Stimulated activated CD4-positive, alpha-beta T cell treated with anti-CD3 and anti-CD28 coated beads, Interleukin-1b, Interleukin-23, amount 100 ng/mL, for 24 hours (primary cell): Measurements from ENCODE around the gene TANGO2.

Experiments
- DNase-seq, 4 experiments: peaks; one replicate each; pipeline ENCODE4 v3.0.0-alpha.2; 2020; ENCODE audit warnings: low read depth in 4 of 4, low spot score in 1 of 4

The TANGO2 gene

GRCh38 chr22:20024650-20025397, 3.9 kb downstream of the TANGO2 start:
- no peak for DNase-seq

DNA sequence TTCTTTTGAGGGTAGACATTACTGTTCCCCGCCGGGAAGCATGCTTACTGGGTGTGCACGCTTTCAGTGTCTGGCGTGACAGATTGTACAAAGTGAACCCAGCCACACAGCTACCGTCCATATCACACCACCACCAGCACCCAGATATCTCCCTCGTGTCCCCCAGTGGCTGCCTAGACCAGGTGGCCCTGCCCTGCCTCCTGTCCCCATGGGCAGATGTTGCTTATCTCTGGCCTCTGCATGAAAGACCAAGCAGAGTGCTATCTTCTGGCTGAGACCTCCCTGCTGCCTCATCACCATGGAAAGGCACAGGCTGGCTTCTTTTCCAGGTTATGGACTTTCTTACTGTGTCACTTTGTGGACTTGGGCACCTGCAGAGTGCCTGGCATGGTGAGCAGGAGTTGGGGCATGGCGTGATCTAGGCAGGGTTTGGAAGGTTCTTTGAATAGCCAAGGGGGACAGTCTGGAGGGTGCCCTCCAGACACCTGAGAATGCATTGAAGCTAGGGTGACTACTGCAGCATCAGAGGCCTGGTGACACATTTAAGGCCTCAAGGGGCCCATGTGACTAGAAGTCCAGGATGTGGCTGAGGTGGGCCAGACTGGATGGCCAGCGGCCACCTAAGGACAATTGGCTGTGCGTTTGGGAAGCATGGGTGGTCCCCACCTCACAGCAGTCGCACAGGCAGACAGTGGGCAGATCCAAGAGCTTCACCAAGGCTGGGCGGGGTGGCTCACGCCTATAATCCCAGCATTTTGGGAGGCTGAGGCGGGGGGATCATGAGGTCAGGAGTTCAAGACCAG, 4.7 kb downstream of the TANGO2 start:
- no peak for DNase-seq

DNA sequence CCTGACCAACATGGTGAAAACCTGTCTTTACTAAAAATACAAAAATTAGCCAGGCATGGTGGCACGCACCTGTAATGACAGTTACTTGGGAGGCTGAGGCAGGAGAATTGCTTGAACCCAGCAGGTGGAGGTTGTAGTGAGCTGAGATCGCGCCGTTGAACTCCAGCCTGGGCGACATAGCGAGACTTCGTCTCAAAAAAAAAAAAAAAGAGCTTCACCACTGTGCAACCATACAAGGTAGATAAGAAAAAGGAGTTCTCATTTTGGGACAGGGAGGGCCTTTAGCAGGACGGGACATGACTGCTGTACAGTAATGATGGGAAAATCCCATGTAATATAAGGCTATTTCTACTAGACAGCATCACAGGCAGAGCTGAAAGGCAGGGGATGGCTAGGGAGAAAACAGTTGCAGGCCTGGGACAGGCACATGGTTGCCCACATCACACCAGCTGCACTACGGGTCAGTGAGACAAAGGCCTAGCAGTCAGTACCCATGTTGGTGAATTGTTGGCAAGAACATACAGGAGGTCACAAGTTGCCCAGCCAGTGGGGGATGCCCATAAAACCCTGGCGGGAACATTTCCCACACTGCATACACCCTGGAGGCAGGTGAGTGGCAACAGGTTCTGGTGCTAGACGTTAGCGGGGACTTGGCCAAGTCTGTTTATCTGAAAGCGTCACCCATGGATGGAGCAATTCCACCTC, 5.4 kb downstream of the TANGO2 start:
- DNase-seq = no peak

DNA sequence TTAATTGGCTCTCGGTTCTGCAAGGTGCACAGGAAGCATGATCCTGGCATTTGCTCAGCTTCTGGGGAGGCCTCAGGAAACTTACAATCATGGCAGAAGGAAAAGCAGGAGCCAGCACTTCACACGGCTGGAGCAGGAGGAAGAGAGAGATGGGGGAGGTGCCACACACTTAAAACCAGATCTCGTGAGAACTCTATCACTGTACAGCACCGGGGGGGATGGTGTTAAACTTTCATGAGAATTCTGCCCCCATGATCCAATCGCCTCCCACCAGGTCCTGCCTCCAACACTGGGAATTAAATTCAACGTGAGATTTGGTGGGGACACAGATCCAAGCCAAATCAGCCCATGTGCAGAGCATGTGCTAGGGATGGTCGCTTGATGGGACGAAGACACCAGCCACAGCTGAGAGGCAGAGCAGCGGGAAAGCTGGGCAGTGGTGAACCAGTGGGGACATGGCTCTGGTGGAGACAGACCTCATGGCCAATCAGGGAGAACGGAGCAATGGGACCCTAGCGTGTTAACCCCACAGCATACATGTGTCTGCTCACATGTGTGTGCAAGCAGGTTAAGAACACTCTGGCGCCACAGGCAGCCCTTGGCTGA, 6.2 kb downstream of the TANGO2 start:
- no peak for DNase-seq

GRCh38 chr22:20027966-20028854, 7.3 kb downstream of the TANGO2 start:
- DNase-seq = no peak

DNA sequence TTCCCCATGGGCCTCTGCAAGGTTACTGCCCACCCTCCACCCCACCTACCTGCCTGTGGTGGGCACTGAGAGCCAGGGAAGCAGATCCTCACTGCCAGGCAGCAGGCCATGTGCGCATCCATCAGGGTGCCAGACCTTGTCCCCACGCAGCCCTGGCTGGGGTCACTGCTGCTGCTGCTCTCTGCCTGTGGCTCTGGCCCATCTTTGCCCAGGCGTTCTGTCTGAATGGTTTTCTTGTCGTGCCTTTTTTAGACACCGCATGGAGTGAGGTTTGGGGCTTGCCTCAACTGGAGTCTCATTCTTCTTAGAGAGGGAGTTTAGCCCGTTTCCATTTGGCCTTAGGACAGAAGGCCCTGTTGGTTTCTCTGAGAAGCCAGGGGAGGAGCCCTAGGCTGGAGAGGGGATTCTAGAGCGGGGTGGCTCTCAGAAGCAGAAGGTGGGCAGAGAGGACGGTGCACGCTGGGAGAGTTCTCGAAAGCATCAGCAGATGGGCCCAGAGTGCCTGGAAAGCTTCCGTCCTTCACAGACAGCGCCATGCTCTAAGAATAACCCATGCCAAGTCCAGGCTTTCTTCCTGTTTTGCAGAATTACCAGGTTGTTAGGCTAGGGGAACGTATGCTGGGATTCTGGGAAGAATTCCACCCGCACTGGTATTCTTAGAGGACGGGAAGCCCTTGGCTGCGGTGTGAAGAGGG, 8.1 kb downstream of the TANGO2 start:
- no peak for DNase-seq

DNA sequence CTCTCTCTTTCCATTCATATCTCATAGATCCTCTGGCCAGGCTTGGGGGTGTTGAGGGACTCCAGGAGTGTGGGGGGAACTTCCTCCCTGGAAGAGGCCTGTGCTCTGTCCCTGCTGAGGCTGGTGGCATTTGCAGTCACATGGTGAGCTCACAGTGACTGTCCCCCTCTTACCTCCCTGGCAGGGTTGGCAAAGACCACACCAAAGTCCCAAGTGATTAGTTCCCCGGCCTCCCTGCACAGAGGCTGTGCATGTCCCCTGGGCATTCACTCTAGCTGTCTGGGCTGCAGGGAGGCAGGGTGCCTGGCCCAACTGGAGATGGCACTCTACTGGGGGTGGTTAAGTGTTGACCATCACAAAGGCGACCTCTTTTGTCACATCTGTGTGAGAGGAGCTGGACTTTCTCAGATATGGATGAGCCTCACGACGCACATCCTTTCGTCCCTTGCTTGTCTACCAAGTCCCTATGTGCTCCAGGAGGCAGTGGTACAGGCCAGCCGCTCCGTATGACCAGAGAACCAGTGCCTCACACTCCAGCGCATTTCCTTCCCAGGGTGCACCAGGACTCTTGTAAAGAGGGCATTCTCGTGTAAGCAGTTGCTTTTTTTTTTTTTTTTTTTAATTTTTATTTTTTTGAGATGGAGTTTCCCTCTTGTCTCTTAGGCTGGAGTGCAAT, 8.8 kb downstream of the TANGO2 start:
- DNase-seq = no peak

- no peak for DNase-seq
Measured at GRCh38 chr22:20031732-20032406, 11.0 kb downstream of the TANGO2 start.

GRCh38 chr22:20032407-20032991, 11.6 kb downstream of the TANGO2 start:
- no peak for DNase-seq

GRCh38 chr22:20033045-20033706, 12.3 kb downstream of the TANGO2 start:
- no peak for DNase-seq

DNA sequence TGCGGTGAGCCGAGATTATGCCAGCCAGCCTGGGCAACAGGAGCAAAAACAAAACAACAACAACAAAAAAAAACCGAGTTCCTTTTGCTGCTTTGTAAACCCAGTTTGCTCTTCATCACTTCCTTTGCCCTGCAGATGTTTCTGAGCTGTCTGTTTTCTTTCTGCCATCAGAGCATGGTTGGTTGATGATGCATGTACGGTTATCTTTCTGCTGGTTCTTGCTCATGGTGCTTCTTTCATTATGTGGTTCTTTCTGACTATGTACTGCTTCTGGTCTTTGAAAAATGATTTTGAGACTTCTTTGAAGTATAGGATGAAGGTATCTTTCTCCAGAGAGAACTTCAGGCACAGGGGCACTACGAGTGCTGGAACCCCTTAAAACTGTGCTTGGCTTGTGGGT, 13.2 kb downstream of the TANGO2 start:
- no peak for DNase-seq

DNA sequence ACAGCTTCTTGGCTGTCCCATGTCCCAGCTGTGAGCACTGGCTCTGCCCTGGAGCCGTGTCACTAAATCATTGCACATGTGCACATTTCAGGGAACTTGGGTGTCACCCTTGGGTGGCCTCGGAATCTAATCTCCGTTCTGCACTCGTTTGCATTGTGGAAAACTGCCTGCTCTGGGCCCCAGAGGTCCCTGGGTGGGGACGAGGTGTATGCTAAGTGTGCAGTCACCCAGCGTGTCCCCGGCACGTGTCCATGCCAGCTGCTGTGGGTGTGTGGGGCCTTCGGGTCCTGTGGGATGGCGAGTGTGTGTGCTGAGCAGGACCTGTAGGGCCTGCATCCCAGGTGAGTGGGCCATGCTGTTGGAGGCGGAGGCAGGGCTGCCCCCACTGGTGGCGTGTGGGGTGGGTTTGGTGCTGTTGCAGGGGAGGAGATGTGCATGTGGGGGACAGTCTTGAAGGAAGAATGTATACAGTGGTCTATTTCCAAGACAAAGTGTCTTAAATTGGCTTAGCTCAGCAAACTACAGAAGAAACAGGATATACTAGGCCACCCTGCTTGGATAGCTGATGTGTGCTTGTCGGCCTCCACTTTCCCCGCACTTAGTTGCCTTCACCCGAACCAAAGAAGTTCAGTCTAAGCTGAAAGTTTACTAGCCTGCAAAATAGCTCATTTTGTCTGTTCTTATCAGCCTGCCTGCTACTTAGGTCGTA, 14.6 kb downstream of the TANGO2 start:
- DNase-seq = no peak

DNA sequence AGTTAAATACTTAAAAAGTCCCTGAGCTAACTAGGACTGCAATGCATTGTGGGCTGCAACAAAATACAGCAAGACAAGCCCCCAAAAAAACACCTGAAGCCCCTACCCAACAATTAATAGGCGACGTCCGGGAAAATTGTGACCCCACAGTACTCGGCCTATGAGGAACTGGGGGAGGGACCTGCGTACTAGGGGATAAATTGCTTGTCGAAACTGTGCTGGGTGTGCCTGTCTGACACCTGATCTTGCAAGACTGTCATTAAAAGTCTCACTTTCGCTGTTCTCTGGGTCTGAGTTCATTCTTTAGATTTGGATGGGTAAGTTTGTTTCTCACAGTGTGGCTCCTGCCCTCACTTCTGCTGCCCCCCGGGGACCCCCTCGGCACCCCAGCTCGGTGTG, 15.2 kb downstream of the TANGO2 start:
- no peak for DNase-seq

DNA sequence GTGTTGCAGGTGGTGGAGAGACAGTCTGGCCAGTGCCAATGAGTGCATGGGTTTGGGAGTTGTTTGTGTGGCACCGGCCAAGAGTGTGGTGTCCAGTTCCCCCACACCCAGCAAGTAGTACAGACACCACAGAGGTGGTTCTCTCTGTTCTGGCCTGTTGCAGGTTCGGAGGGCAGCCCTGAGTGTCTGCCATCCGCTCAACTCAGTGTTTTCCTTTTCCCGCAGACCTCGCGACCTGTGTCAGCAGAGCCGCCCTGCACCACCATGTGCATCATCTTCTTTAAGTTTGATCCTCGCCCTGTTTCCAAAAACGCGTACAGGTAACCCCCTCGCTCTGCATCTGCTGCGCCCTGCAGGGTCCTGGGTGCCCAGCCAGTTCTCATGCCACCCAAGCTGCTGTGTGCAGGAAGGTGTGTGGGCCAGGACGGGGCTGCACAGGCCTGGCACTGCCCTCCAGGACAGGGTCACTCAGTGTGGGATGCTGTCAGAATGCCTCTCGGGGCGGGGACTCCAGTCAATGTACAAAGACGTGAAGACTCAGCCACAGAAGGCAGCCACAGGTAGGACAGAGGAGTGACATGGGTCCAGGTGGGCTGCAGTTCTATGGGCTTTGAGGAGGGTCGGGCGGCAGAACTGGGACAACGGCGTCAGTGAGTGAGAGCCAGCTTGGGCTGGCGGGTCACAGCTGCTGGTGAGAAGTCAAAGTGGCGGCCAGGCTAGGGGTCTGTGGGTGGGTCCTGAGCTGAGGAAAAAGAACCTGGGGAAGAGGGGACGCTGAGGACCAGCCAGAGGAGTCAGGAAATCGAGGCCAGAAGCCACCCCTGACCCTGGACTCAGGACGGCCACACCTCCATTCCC, 15.9 kb downstream of the TANGO2 start:
- no peak for DNase-seq

- DNase-seq = no peak
Measured at GRCh38 chr22:20037419-20037818, 16.5 kb downstream of the TANGO2 start.

DNA sequence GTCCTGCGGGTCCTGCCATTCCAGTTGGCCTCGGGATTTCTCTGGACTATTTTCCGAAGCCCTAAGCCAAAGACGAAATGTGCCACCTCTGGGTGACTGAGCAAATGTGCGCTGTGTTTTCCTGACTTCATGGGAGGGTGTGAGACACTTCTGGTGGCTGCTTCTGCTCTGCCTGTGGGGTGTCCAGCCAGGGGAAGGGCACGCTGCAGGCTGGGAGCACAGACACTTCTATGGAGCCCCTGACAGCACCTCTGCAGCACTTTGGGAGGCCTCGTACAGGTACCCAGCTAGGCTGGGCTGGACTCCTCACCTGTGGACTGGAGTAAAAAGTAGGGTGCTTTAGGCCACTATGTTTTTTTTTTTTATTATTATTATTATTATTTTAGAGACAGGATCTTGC, 17.7 kb downstream of the TANGO2 start:
- no peak for DNase-seq
